HPDE6-E6E7 (cell line): Measurements from ENCODE around the gene HEPH.
"Not testable (repeated sequence)": the region's sequence is repeated elsewhere in the genome, so short reads cannot be mapped to it uniquely, and the experiment has no call there.

Experiments used
- DNase-seq: peaks from one replicate; pipeline ENCODE4 v3.0.0; 2011; ENCODE audit warnings: missing footprints; ENCODE audit errors: extremely low spot score

The HEPH gene

DNA sequence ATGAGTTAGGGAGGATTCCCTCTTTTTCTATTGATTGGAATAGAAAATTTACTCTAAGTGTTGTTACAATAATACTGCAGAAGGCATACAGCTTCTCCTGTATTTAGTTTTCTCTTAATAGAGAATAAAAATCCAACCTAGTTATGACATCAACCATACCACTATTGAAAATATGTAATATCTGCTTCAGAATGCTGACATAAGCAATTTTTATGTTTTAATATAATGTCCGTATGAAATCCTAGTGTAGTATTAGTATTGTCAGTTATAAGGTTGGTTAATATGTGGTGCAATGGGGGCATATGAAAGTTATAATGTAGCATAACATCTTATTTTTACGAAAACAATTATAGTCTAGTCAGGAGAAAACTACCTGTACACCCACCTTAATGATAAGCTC lies 68.2 kb downstream of the HEPH start:
- DNase-seq: no peak

- DNase-seq: no peak
These were observed 69.2 kb downstream of the HEPH start for GRCh38 chrX:66233209-66233608.

DNA sequence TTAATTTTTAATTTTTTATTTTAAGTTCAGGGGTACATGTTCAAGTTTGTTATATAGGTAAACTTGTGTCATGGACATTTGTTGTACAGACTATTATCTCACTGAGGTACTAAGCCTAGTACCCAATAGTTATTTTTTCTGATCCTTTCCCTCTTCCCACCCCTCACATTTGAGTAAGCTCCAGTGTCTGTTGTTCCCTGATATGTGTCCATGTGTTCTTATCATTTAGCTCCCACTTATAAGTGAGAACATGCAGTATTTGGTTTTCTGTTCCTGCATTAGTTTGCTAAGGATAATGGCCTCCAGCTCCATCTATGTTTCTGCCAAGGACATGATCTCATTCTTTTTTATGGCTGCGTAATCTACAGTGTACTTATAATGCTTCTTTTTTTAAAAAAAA lies 69.9 kb downstream of the HEPH start:
- DNase-seq: not testable (repeated sequence)

- DNase-seq: no peak
These were observed 91.4 kb downstream of the HEPH start for GRCh38 chrX:66255359-66255967.

- no peak for DNase-seq
These were observed 98.8 kb downstream of the HEPH start for GRCh38 chrX:66262807-66263206.
